Measurements from ENCODE around the gene DYNLT2B.
A peak's percentile ranks its signal among the peaks of the same experiment; 100 is the strongest.
"Not testable (repeated sequence)": the region's sequence is repeated elsewhere in the genome, so short reads cannot be mapped to it uniquely, and the experiment has no call there.

Gene DYNLT2B
- total RNA-seq: 0.09 to 0.69 (median 0.39) reads per million in 3 donors

DNA sequence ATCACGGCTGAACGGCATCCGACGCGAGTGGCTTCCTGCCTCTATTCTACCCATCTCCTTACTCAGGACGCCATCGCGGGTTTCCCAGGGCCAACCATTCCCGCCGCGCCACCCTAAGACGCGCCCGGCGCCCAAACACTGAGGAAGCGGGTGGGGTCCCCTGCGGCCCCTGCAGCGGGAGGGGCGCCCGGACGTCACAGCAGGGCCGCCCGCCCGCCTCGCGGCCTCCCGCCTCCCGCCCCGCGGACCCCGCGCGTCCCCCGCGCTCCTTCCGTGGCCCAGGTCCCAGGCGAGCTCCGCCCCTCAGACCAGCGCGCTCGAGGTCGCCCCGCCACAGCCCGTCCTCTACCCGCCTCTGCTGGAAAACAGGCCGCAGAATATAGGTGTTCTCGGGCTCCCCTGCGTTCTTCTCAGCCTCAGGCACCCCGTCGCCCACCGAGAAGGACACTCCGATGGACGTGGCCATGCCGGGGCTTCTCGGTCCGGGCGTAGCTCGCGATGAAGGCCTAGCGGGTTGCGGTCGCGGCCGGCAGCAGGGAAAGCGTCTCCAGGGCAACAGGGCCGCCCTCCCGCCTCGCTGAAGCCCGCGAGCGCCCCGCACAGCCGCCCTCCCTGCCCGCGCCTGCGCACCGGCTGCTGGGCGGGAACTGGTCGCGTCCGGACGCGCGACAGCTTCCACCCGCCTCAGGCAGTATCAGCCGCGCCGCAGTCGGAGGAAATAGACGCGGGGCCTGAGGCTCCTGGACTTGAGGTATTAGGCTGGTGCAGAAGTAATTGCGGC is at the start of gene DYNLT2B:
Gene DYNLT2B (minus strand): TSS at position 554 of the 781 bp plus-strand sequence. CDS start 88 bp downstream, at position 466.
- H3K4me3 ChIP-seq (ENCODE audit: insufficient read depth, low read depth, low read length, poor library complexity, severe bottlenecking): peak within 1 kb of the TSS; percentile 87
- H3K4me1 ChIP-seq (ENCODE audit: control insufficient read depth, insufficient read depth, low read length, poor library complexity, severe bottlenecking): no peaks in the 10 kb centered on the region
- H3K36me3 ChIP-seq (ENCODE audit: control insufficient read depth, insufficient read depth, low read length): no peaks in the 10 kb centered on the region
- peak within 1 kb of the TSS; percentile 89 for H3K27ac ChIP-seq (ENCODE audit: insufficient read depth, low read length, poor library complexity, severe bottlenecking)
- no peaks in the 10 kb centered on the region for H3K27me3 ChIP-seq (replicated peaks; ENCODE audit: control insufficient read depth, insufficient read depth, low read length, poor library complexity, severe bottlenecking)
- DNase-seq: peak; percentile 78 to 83 (median 80)
- no peaks in the 10 kb centered on the region for H3K9me3 ChIP-seq (ENCODE audit: control insufficient read depth, low read length)

GRCh38 chr3:196365736-196366135 is 47.7 kb upstream of the DYNLT2B start:
- Histone ChIP-seq H3K4me1 (ENCODE audit: control insufficient read depth, insufficient read depth, low read length, poor library complexity, severe bottlenecking) (no peaks in the 10 kb centered on the region), H3K9me3 (ENCODE audit: control insufficient read depth, low read length) (no peaks in the 10 kb centered on the region), H3K4me3 (ENCODE audit: insufficient read depth, low read depth, low read length, poor library complexity, severe bottlenecking) (no peak overlapping the region), H3K27me3 (replicated peaks; ENCODE audit: control insufficient read depth, insufficient read depth, low read length, poor library complexity, severe bottlenecking) (no peaks in the 10 kb centered on the region), H3K27ac (ENCODE audit: insufficient read depth, low read length, poor library complexity, severe bottlenecking) (no peak overlapping the region), H3K36me3 (ENCODE audit: control insufficient read depth, insufficient read depth, low read length) (peaks cover 38% of the 10 kb centered on the region)
- DNase-seq: no peak

GRCh38 chr3:196360586-196360985 is 42.5 kb upstream of the DYNLT2B start:
- no peak for DNase-seq
- Histone ChIP-seq H3K4me1 (ENCODE audit: control insufficient read depth, insufficient read depth, low read length, poor library complexity, severe bottlenecking) (no peaks in the 10 kb centered on the region), H3K27me3 (replicated peaks; ENCODE audit: control insufficient read depth, insufficient read depth, low read length, poor library complexity, severe bottlenecking) (no peaks in the 10 kb centered on the region), H3K9me3 (ENCODE audit: control insufficient read depth, low read length) (no peaks in the 10 kb centered on the region), H3K27ac (ENCODE audit: insufficient read depth, low read length, poor library complexity, severe bottlenecking) (no peak overlapping the region), H3K36me3 (ENCODE audit: control insufficient read depth, insufficient read depth, low read length) (peaks cover 52% of the 10 kb centered on the region), H3K4me3 (ENCODE audit: insufficient read depth, low read depth, low read length, poor library complexity, severe bottlenecking) (no peak overlapping the region)

DNA sequence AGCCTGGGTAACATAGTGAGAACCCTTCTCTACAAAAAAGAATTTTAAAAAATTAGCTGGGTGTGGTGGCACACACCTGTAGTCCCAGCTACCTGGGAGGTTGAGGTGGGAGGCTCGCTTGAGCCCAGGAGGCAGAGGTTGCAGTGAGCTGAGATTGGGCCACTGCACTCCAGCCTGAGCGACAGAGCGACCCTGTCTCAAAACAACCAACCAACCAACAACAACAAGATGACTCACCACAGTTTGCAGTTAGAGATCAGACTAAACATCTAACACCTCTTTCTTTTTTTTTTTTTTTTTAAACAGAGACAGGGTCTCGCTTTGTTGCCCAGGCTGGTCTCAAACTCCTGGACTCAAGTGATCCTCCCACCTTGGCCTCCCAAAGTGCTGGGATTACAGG is 40.5 kb upstream of the DYNLT2B start:
- not testable (repeated sequence) for H3K27me3 ChIP-seq (replicated peaks; ENCODE audit: control insufficient read depth, insufficient read depth, low read length, poor library complexity, severe bottlenecking); H3K4me3 ChIP-seq (ENCODE audit: insufficient read depth, low read depth, low read length, poor library complexity, severe bottlenecking); H3K4me1 ChIP-seq (ENCODE audit: control insufficient read depth, insufficient read depth, low read length, poor library complexity, severe bottlenecking); H3K9me3 ChIP-seq (ENCODE audit: control insufficient read depth, low read length); H3K27ac ChIP-seq (ENCODE audit: insufficient read depth, low read length, poor library complexity, severe bottlenecking); DNase-seq
- peaks cover 65% of the 10 kb centered on the region for H3K36me3 ChIP-seq (ENCODE audit: control insufficient read depth, insufficient read depth, low read length)

GRCh38 chr3:196357905-196358304 is 39.9 kb upstream of the DYNLT2B start:
- H3K27ac ChIP-seq (ENCODE audit: insufficient read depth, low read length, poor library complexity, severe bottlenecking): no peak overlapping the region
- H3K4me1 ChIP-seq (ENCODE audit: control insufficient read depth, insufficient read depth, low read length, poor library complexity, severe bottlenecking): no peaks in the 10 kb centered on the region
- no peaks in the 10 kb centered on the region for H3K9me3 ChIP-seq (ENCODE audit: control insufficient read depth, low read length)
- DNase-seq: no peak
- H3K4me3 ChIP-seq (ENCODE audit: insufficient read depth, low read depth, low read length, poor library complexity, severe bottlenecking): no peak overlapping the region
- H3K27me3 ChIP-seq (replicated peaks; ENCODE audit: control insufficient read depth, insufficient read depth, low read length, poor library complexity, severe bottlenecking): no peaks in the 10 kb centered on the region
- peaks cover 62% of the 10 kb centered on the region for H3K36me3 ChIP-seq (ENCODE audit: control insufficient read depth, insufficient read depth, low read length)

GRCh38 chr3:196356556-196356955 is 38.5 kb upstream of the DYNLT2B start:
- Histone ChIP-seq H3K4me1 (ENCODE audit: control insufficient read depth, insufficient read depth, low read length, poor library complexity, severe bottlenecking) (no peaks in the 10 kb centered on the region), H3K27ac (ENCODE audit: insufficient read depth, low read length, poor library complexity, severe bottlenecking) (no peak overlapping the region), H3K9me3 (ENCODE audit: control insufficient read depth, low read length) (no peaks in the 10 kb centered on the region), H3K4me3 (ENCODE audit: insufficient read depth, low read depth, low read length, poor library complexity, severe bottlenecking) (no peak overlapping the region), H3K27me3 (replicated peaks; ENCODE audit: control insufficient read depth, insufficient read depth, low read length, poor library complexity, severe bottlenecking) (no peaks in the 10 kb centered on the region), H3K36me3 (ENCODE audit: control insufficient read depth, insufficient read depth, low read length) (peaks cover 53% of the 10 kb centered on the region)
- DNase-seq: no peak

DNA sequence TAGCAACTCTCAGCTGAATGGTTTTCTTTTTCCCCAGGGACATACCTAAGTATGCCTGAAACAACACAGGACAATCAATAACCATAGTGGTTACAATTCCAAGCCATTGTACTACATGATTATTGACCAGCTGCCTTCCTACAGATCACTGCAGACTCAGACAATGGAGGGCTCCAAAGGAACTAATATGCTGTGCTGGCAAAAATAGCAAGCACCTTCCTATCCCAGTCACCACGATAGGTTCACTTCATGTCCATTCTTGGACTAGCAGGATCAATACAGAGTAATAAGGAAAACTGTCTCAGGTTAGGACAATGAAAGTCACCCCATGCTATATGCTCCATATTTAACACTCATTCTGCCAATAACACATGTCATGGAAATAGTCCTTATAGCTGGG is 37.6 kb upstream of the DYNLT2B start:
- H3K36me3 ChIP-seq (ENCODE audit: control insufficient read depth, insufficient read depth, low read length): peaks cover 44% of the 10 kb centered on the region
- no peak overlapping the region for H3K4me3 ChIP-seq (ENCODE audit: insufficient read depth, low read depth, low read length, poor library complexity, severe bottlenecking)
- no peak overlapping the region for H3K27ac ChIP-seq (ENCODE audit: insufficient read depth, low read length, poor library complexity, severe bottlenecking)
- no peak for DNase-seq
- H3K4me1 ChIP-seq (ENCODE audit: control insufficient read depth, insufficient read depth, low read length, poor library complexity, severe bottlenecking): no peaks in the 10 kb centered on the region
- no peaks in the 10 kb centered on the region for H3K27me3 ChIP-seq (replicated peaks; ENCODE audit: control insufficient read depth, insufficient read depth, low read length, poor library complexity, severe bottlenecking)
- H3K9me3 ChIP-seq (ENCODE audit: control insufficient read depth, low read length): no peaks in the 10 kb centered on the region

- H3K27me3 ChIP-seq (replicated peaks; ENCODE audit: control insufficient read depth, insufficient read depth, low read length, poor library complexity, severe bottlenecking): no peaks in the 10 kb centered on the region
- no peak for DNase-seq
- peaks cover 38% of the 10 kb centered on the region for H3K36me3 ChIP-seq (ENCODE audit: control insufficient read depth, insufficient read depth, low read length)
- H3K4me3 ChIP-seq (ENCODE audit: insufficient read depth, low read depth, low read length, poor library complexity, severe bottlenecking): no peak overlapping the region
- H3K27ac ChIP-seq (ENCODE audit: insufficient read depth, low read length, poor library complexity, severe bottlenecking): no peak overlapping the region
- H3K4me1 ChIP-seq (ENCODE audit: control insufficient read depth, insufficient read depth, low read length, poor library complexity, severe bottlenecking): no peaks in the 10 kb centered on the region
- no peaks in the 10 kb centered on the region for H3K9me3 ChIP-seq (ENCODE audit: control insufficient read depth, low read length)
Measured at GRCh38 chr3:196354132-196354531, 36.1 kb upstream of the DYNLT2B start.

GRCh38 chr3:196351541-196351940 is 33.5 kb upstream of the DYNLT2B start:
- no peak for DNase-seq
- Histone ChIP-seq H3K4me1 (ENCODE audit: control insufficient read depth, insufficient read depth, low read length, poor library complexity, severe bottlenecking) (no peaks in the 10 kb centered on the region), H3K9me3 (ENCODE audit: control insufficient read depth, low read length) (no peaks in the 10 kb centered on the region), H3K27ac (ENCODE audit: insufficient read depth, low read length, poor library complexity, severe bottlenecking) (no peak overlapping the region), H3K27me3 (replicated peaks; ENCODE audit: control insufficient read depth, insufficient read depth, low read length, poor library complexity, severe bottlenecking) (no peaks in the 10 kb centered on the region), H3K36me3 (ENCODE audit: control insufficient read depth, insufficient read depth, low read length) (peaks cover 26% of the 10 kb centered on the region), H3K4me3 (ENCODE audit: insufficient read depth, low read depth, low read length, poor library complexity, severe bottlenecking) (no peak overlapping the region)

GRCh38 chr3:196350067-196350466 is 32.0 kb upstream of the DYNLT2B start:
- Histone ChIP-seq H3K27ac (ENCODE audit: insufficient read depth, low read length, poor library complexity, severe bottlenecking) (no peak overlapping the region), H3K36me3 (ENCODE audit: control insufficient read depth, insufficient read depth, low read length) (peaks cover 11% of the 10 kb centered on the region), H3K9me3 (ENCODE audit: control insufficient read depth, low read length) (no peaks in the 10 kb centered on the region), H3K4me3 (ENCODE audit: insufficient read depth, low read depth, low read length, poor library complexity, severe bottlenecking) (no peak overlapping the region), H3K27me3 (replicated peaks; ENCODE audit: control insufficient read depth, insufficient read depth, low read length, poor library complexity, severe bottlenecking) (no peaks in the 10 kb centered on the region), H3K4me1 (ENCODE audit: control insufficient read depth, insufficient read depth, low read length, poor library complexity, severe bottlenecking) (no peaks in the 10 kb centered on the region)
- no peak for DNase-seq

Measured in effector memory CD4-positive, alpha-beta T cell (primary cell).